Small intestine (tissue), 7 donors: ENCODE data around the gene MT1M. TPM values are rescaled to one million over a fixed set of nuclear protein-coding genes. Genes with fewer than 3 reads are reported as not detected.

Experiments used
- DNase-seq, 2 donors: peaks; one replicate each; pipeline versions ENCODE4 v3.0.0 to v3.0.0-alpha.2; 2013
- FAIRE-seq: peaks from 2 replicates; lab custom pipeline; 2012; peaks lifted over from hg19 to GRCh38; lab: Jason Lieb, UNC
- H3K27ac ChIP-seq, 3 donors: one replicate each; pipeline ENCODE4 v1.5.1; 2013; ENCODE audit warnings: low read length in 2 of 3, mild to moderate bottlenecking in 2 of 3, control low read depth in 1 of 3, inconsistent platforms in 1 of 3, low read depth in 1 of 3, moderate library complexity in 1 of 3
- H3K27me3 ChIP-seq, 3 donors: one replicate each; pipeline ENCODE4 v1.6.1; 2013; ENCODE audit warnings: low read length in 3 of 3, inconsistent platforms in 1 of 3; ENCODE audit not compliant: control insufficient read depth in 3 of 3, insufficient read depth in 3 of 3
- H3K36me3 ChIP-seq, 3 donors: one replicate each; pipeline ENCODE4 v1.6.1; 2013; ENCODE audit warnings: low read length in 3 of 3, inconsistent platforms in 1 of 3, low read depth in 1 of 3, mild to moderate bottlenecking in 1 of 3, moderate library complexity in 1 of 3; ENCODE audit not compliant: control insufficient read depth in 3 of 3, insufficient read depth in 2 of 3
- H3K4me1 ChIP-seq, 3 donors: one replicate each; pipeline ENCODE4 v1.6.1; 2013; ENCODE audit warnings: low read length in 2 of 3, inconsistent platforms in 1 of 3, low read depth in 1 of 3, mild to moderate bottlenecking in 1 of 3, moderate library complexity in 1 of 3; ENCODE audit not compliant: control insufficient read depth in 3 of 3, insufficient read depth in 2 of 3
- H3K4me3 ChIP-seq, 3 donors: one replicate each; pipeline ENCODE4 v1.5.1; 2013; ENCODE audit warnings: low read length in 3 of 3, control low read depth in 1 of 3, inconsistent platforms in 1 of 3, low read depth in 1 of 3, mild to moderate bottlenecking in 1 of 3, moderate library complexity in 1 of 3
- H3K9me3 ChIP-seq, 2 donors: one replicate each; pipeline ENCODE4 v1.6.1; 2013; ENCODE audit warnings: low read depth in 1 of 2, low read length in 1 of 2; ENCODE audit not compliant: control insufficient read depth in 2 of 2, insufficient read depth in 1 of 2
- WGBS, 3 donors: extraction: QIAGEN DNeasy Blood & Tissue Kit; methylation state at CpG; one replicate each; pipeline ENCODE4 v1.1.7; 2013; 5-methylcytosine and 5-hydroxymethylcytosine counted together
- polyA plus RNA-seq, 4 donors: library from polyadenylated mRNA; stranded (reverse) in 3 of 4; unstranded in 1 of 4; fragments of 200-250 nt in 3 of 4; fragments of 120-200 nt in 1 of 4; gene quantifications; one replicate each; pipeline versions ENCODE4 v1.2.1 to v1.2.3, GENCODE V29; 2013
- donor health status: healthy with polysubstance abuse.
- donor health status: control.
- donor health status: control.
- donor health status: Bipolar disorder and iron deficiency.
- donor health status: healthy.

The MT1M gene
- polyA plus RNA-seq, 4 donors, result 3.5 to 106 (median 8.6) TPM

DNA sequence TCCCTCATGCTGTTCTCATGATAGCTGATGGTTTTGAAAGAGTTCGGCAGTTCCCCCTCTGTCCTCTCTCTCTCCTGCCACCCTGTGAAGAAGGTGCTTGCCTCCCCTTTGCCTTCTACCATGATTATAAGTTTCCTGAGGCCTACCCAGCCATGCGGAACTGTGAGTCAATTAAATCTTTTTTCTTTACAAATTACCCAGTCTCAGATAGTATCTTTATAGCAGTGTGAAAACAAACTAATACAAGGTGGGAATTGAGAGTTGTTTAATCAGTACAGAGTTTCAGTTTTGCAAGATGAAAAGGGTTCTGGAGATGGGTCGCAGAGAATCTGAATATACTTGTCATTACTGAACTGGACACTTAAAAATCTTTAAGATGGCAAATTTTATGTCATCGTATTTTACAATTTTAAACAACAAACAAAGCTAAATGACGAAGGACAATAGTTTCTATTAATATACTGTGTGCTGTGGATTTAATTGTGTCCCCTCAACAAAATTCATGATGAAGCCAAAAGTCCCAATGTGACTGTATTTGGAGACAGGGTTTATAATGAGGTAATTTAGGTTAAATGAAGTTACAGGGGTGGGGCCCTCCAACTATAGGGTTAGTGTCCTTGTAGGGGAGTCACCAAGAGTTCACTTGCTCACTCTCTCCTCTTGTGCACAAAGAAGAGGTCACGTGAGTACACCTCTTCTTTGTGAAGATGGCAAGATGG, 38.7 kb upstream of the MT1M start:
- DNase-seq (no peak), FAIRE-seq (no peak)
- no peak overlapping the region for H3K4me3 ChIP-seq
- H3K9me3 ChIP-seq, result peaks cover 0 to 2% of the 10 kb centered on the region in 2 donors
- no peak overlapping the region for H3K27ac ChIP-seq
- WGBS, 3 donors, result 87 to 93% (median 90%) methylated on average over 6 of the region's 6 CpGs
- peaks cover 3 to 15% (median 7%) of the 10 kb centered on the region in 3 donors for H3K27me3 ChIP-seq
- peaks cover 0 to 9% (median 0%) of the 10 kb centered on the region in 3 donors for H3K4me1 ChIP-seq
- no peaks in the 10 kb centered on the region for H3K36me3 ChIP-seq

DNA sequence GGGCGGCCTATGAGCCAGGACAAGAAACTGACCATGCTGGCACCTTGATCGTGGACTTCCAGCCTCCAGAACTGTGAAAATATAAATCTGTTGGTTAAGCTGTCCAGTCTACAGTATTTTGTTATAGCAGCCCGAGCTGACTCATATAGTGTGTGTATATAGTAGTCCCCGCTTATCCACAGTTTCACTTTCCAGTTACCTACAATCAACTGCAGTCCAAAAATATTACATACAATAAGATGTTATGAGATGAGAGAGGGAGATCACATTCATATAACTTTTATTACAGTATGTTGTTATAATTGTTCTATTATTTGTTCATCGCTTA, 38.2 kb upstream of the MT1M start:
- Histone ChIP-seq H3K4me3 (no peak overlapping the region), H3K27ac (no peak overlapping the region), H3K36me3 (no peaks in the 10 kb centered on the region), H3K4me1 (peaks cover 0 to 9% (median 0%) of the 10 kb centered on the region in 3 donors), H3K27me3 (peaks cover 0 to 12% (median 7%) of the 10 kb centered on the region in 3 donors), H3K9me3 (peaks cover 0 to 2% of the 10 kb centered on the region in 2 donors)
- FAIRE-seq (no peak), DNase-seq (no peak)
- WGBS, 3 donors, result 83 to 94% (median 84%) methylated on average over 5 of the region's 5 CpGs

DNA sequence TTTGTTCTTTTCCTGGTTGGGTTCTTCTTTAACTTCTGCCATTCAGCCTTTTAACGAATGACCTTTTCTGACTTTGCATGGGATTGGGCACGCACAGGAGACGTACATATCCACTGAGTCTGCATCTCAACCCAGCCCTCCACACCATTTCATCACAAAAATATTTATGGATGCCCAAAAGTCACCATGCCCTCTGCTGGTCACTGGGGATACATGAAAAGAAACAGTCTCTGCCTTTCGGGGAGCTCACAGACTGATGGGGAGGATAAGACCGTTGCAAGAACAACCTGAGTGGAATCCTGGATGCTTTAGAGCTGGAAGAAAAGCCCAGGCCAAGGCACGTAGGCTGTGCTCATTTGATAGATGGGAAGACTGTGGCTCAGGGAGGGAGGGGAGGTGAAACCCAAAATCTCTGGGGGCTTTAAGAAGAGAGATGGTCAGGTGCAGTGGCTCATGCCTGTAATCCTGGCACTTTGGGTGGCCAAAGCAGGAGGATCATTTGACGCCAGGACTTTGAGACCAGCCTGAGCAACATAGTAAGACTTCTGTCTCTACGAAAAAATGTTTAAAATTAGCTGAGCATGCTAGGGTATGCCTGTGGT, 32.0 kb upstream of the MT1M start:
- 23 to 35% (median 33%) methylated on average over 8 of the region's 8 CpGs for WGBS, 3 donors
- no peaks in the 10 kb centered on the region for H3K9me3 ChIP-seq
- no peaks in the 10 kb centered on the region for H3K36me3 ChIP-seq
- DNase-seq (peak; percentile 32 to 55), FAIRE-seq (no peak)
- H3K27ac ChIP-seq, result no peak overlapping the region
- H3K4me1 ChIP-seq, result no peaks in the 10 kb centered on the region
- peaks cover 0 to 6% (median 0%) of the 10 kb centered on the region in 3 donors for H3K27me3 ChIP-seq
- no peak overlapping the region for H3K4me3 ChIP-seq

DNA sequence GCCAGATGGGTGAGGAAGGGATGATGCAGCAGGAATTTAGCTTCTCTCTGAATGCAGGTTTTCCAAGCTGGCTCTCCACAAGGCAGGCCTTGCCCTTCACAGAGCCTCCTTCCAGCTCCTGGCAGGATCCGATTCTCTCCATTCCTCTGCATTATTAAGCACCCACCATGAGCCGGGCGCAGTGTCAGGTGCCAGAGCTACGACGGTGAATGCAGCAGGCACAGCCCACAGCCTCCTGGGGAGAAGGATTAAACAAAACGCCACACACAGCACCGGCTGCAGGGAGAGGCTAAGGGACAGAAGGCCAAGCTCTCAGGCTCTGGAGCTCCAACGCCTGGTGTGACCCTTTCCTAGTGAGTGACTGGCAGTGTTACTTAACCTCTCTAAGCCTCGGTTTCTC, 31.1 kb upstream of the MT1M start:
- DNase-seq (no peak), FAIRE-seq (no peak)
- WGBS, 3 donors, result 66 to 79% (median 77%) methylated on average over 9 of the region's 9 CpGs
- H3K36me3 ChIP-seq, result no peaks in the 10 kb centered on the region
- H3K4me3 ChIP-seq, result no peak overlapping the region
- no peak overlapping the region for H3K27ac ChIP-seq
- peaks cover 0 to 6% (median 0%) of the 10 kb centered on the region in 3 donors for H3K27me3 ChIP-seq
- H3K4me1 ChIP-seq, result no peaks in the 10 kb centered on the region
- no peaks in the 10 kb centered on the region for H3K9me3 ChIP-seq

DNA sequence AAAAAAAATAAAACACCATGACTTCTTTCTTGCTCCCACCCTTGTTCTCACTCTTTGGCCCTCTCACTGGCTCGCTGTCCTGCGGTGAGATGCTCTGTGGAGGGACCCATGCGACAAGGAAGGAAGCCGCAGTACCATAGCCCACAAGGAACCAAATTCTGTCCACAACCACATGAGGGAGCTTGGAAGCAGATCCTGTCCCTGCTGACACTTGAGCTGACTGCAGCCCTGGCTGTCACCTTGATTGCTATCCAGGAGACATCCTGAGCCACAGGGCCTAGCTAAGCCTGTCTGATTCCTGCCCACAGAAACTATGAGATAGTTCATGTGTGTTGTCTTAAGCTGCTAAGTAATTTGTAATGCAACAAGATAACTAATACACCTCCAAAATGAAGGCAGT, 28.9 kb upstream of the MT1M start:
- peaks cover 0 to 8% (median 0%) of the 10 kb centered on the region in 3 donors for H3K4me1 ChIP-seq
- no peak overlapping the region for H3K4me3 ChIP-seq
- FAIRE-seq (no peak), DNase-seq (peak; percentile 64 to 75)
- H3K36me3 ChIP-seq, result no peaks in the 10 kb centered on the region
- H3K27ac ChIP-seq, result no peak overlapping the region
- H3K9me3 ChIP-seq, result no peaks in the 10 kb centered on the region
- H3K27me3 ChIP-seq, result peaks cover 0 to 6% (median 0%) of the 10 kb centered on the region in 3 donors
- 28 to 40% (median 31%) methylated on average over 4 of the region's 4 CpGs for WGBS, 3 donors

DNA sequence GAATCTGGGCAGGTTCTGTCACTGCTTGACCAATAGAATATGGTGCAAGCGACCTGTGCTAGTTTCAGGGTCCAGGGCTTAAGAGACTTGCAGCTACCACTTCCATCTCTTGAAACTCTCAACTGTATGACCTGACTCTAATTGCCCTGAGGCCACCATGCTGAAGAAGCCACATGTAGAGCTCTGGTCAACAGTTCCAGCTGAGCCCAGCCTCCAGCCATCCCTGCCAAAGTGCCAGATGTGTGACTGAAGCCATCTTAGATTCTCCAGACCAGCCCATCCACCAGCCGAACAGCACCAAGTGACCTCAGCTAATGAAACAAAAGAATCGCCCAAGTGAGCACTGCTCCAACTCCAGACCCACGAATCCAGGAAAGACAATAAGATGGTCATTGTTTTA, 27.5 kb upstream of the MT1M start:
- no peaks in the 10 kb centered on the region for H3K9me3 ChIP-seq
- peaks cover 0 to 6% (median 0%) of the 10 kb centered on the region in 3 donors for H3K27me3 ChIP-seq
- no peak for FAIRE-seq
- DNase-seq, result no peak
- H3K36me3 ChIP-seq, result no peaks in the 10 kb centered on the region
- 87 to 91% (median 90%) methylated on average over 4 of the region's 4 CpGs for WGBS, 3 donors
- no peak overlapping the region for H3K4me3 ChIP-seq
- H3K4me1 ChIP-seq, result peaks cover 0 to 19% (median under 1%) of the 10 kb centered on the region in 3 donors
- peak overlapping the region in 1 of 3 donors; percentile 90 for H3K27ac ChIP-seq

DNA sequence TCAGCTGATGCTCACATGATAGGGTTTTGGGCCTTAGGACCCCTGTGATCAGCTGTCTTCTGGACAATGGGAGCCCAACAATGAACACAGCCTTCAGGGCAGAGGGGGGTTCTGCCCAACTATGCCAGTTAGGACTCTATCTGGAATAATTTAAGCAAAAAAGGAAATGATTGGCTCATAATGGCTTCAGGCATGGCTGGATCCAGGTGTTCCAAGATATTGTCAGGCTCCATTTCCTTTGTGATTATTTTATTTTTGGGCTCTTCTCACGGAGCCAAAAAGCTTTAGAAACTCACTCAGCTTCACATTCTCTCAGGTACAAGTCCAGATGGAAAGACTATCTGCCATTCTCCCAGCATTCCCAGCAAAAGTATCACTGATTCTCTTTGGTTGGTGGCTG, 27.0 kb upstream of the MT1M start:
- FAIRE-seq, result no peak
- H3K27ac ChIP-seq, result peak overlapping the region in 1 of 3 donors; percentile 90
- WGBS, 3 donors, result 74 to 95% (median 90%) methylated on average over 1 of the region's 1 CpG

DNA sequence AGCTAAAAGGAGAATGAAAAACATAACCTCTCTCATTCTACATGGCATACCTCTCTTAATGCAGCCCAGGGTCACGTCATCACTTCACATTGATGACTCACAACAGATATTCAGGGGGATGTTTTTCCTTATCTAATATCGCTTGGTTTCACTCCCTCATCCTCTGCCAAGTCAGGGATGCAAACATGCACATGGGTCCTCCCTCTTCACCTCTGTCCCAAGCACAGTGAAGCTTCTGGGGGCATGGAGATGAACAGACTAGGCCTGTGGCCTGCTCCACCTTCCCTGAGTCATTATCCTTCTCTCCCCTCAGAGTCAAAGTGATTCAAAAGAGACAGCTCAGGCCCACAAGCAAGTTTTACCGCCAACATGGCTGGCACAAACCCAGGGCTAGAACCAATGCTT, 26.4 kb upstream of the MT1M start:
- Histone ChIP-seq H3K36me3 (no peaks in the 10 kb centered on the region), H3K4me3 (no peak overlapping the region), H3K27me3 (no peaks in the 10 kb centered on the region), H3K27ac (peak overlapping the region in 1 of 3 donors; percentile 90), H3K9me3 (no peaks in the 10 kb centered on the region), H3K4me1 (peaks cover 2 to 26% (median 8%) of the 10 kb centered on the region in 3 donors)
- no peak for FAIRE-seq
- DNase-seq, result no peak
- WGBS, 3 donors, result 66 to 81% (median 80%) methylated on average over 3 of the region's 3 CpGs

More for the DNA sequence above, 27.0 kb upstream of the MT1M start:
- Histone ChIP-seq H3K9me3 (no peaks in the 10 kb centered on the region), H3K4me1 (peaks cover 0 to 24% (median 5%) of the 10 kb centered on the region in 3 donors), H3K27me3 (peaks cover 0 to 4% (median 0%) of the 10 kb centered on the region in 3 donors), H3K4me3 (no peak overlapping the region), H3K36me3 (no peaks in the 10 kb centered on the region)
- no peak for DNase-seq
